G401 (cell line): ENCODE results near the gene NFKBIE. TPM values are rescaled to one million over a fixed set of nuclear protein-coding genes. Genes with fewer than 3 reads are reported as not detected.

Experiments used
- DNase-seq: peaks from one replicate; pipeline ENCODE4 v3.0.0-alpha.2; 2015; ENCODE audit warnings: low spot score
- in situ Hi-C: cut with HindIII; loops from 2 replicates; pipeline ENCODE4 v1.10.0; 2016; ENCODE audit warnings: low sequenced_read_pairs, mixed read lengths
- total RNA-seq: library from RNA; depleted of rRNA; stranded (reverse); fragments of >200 nt; shearing (Covaris generic); gene quantifications from 2 replicates; pipeline ENCODE4 v1.2.3, GENCODE V29; 2014

The NFKBIE gene
- total RNA-seq, 1 experiment from 2014 or later = 27.7 TPM

DNA sequence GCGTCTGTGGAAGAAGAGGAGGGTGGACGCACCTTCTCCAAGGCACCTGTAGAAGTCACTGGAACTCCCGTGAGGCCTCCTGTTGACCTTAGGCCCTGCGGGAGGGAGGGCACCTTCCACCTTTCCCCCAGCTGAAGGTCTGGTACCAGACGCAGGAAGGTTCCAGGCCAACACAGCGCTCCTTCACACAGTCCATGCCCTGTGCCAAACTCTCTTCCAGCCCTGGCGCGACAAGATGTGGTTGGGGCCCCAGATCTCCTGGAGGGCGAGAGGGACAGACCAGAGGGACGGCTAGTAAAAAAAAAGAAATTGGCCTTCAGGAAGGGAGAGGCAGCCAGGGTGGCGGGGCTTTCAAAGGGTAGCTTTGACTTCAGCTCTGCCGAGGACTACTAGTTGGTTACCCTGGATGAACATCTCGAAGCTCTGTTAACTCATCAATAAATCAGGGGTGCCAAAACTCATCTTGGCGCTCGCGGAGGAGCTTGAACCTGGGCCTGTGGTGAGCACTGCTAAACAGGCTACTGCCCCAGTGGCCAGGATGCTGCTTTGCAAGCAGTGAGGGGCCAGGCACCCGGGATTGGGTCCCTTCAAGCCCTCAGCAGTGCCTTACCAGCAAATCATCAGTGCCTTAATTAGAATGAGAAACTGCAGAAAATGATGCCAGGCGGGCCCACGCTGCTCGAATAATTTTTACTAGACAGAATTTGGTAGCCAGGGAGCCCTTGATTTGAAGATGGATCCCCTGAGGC lies 32.9 kb upstream of the NFKBIE start:
- no peak for DNase-seq
- in situ Hi-C loops = no loop called here

DNA sequence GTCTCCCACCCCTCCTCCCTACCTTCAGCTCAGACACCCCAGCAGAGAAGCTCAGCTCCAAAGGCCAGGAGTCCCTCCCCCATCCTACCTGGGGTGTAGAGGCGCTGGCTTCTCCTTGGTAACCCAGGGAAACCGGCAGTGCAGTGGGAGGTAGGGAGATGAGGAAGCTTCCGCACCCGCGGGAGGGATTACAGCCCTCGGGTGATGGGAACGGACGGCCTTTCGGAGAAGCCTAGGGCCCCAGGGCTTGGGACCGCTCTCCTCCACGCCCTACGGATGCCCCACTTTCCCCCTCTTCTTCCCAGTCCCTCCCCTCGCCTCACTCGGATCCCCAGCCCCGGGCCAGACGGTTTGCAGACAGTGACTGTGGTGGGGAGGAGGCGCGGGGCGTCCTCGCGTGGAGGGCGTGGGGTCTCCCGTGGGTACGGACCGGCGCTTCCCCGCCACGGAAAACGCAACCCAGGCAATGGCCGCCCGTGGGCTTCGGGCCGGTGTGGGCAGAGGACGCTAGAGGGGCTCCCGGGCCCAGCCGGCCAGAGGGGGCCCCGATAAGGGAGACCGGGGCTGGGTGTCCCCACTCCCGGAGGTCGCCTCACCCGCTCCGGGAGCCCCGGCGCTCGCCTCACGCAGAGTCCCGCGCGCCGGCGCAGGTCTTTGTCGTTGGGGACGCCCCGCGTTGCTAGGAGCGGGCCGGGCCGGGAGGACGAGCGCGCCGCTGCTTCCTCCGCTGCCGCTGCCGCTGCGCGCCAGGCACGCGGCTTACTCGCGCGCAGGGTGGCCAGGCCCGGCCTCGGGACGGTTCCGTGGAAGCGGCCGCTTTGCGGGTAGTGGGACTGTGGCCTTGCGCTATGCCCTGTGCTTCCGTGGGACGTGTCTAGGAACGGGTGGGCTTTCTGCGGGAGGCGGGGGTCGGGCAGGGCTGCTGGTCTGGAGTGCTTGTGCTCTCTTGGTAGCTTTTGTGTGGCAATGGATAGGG lies 32.0 kb upstream of the NFKBIE start:
- in situ Hi-C loops = no loop called here
- DNase-seq = peak; percentile 70

DNA sequence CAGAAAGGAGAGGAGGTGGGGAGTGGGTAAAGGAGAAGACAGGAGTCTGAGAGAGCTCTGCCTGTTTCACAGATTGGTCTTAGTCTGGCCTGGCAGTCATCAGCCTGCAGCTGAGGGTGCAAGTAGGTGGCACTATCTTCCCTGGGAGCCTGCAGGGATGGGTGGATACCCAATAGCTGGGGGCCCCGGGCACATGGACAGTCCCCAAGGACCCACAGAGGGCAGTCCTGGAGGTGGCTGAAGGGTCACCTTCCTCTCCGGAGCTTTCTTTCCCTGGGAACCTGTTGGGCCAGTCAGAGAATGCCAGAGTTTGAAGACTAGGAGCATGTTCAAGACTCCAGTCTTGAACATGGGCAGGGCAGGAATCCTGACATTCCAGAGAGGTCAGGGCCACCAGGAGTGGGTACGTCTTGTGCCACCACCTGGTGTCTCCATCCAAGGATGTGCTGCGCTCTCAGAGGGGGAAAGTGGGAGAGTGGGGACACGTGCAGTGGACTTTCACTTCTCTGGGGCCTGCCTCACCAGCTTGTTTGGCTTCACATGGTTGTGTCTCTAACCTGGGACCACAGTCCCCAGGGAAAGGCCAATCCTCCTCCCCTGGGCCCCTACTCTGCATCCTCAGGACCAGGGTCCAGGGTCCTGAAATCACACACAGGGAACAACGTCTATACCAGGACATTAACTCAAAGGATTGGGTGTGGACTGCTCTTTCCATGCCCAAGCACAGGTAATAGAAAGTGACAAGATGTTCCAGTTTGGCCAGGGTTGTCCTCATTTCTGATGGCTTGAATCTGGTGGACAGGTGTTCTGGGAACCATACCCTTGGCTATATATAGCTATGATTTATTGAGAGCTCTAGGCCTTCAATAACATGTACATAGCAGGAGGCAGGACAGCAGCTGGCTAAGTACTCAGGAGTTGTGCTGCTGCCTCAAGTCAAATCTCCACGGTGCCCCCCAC lies 29.8 kb upstream of the NFKBIE start:
- peak; percentile 64 for DNase-seq
- in situ Hi-C loops = no loop called here

DNA sequence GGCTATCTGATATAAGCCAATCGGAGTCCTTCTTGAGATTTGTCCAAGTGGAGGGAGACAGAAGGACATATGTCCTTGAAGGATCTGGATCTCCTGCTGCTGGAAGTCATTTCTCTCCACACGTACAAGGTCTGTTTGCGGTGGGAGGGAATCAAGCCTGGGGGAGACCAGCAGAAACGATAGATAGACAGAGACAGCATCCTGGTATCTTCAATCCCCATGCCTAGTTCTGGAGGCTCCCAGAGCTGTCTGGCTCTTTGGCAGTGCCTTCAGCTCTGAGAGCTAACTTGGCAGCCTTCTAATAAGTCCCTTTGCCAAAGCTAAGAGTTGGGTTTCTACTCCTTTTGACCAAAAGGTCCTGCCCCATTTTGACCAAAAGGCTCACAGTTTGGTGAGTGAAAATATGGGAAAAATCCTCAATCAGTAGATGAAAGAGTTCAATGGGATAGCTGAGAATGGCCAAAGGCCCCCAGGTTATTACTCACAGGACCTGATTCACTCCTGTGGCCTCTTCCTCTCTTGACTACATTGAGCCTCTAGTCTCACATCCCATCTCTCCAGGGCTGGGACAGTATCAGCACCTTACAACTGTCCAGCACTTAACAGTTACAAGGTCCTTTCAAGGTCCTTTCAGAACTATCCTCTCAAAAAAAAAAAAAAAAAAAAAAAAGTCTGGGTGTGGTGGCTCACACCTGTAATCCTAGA lies 27.5 kb upstream of the NFKBIE start:
- DNase-seq = peak; percentile 80

DNA sequence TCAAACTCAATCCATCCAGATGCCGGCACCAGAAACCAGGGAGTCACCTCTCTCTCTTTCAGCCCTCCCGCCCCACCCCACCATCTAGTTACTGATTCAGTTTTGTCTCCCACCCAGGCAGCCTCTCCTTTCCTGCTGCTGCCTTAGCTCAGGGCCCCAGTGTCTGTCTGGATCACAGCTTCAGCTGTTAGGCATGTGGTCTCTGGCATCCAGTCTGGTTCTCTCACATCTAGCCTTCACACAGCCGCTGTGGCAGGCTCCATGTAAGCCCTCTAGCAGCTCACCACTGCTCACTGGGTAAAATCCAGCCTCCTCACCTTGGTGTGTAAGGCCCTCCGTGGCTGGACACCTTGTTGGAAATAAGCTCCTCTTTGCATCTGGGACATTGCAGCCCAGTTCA lies 26.5 kb upstream of the NFKBIE start:
- in situ Hi-C loops = no loop called here
- no peak for DNase-seq

More for the DNA sequence above, 27.5 kb upstream of the NFKBIE start:
- in situ Hi-C loops = no loop called here

DNA sequence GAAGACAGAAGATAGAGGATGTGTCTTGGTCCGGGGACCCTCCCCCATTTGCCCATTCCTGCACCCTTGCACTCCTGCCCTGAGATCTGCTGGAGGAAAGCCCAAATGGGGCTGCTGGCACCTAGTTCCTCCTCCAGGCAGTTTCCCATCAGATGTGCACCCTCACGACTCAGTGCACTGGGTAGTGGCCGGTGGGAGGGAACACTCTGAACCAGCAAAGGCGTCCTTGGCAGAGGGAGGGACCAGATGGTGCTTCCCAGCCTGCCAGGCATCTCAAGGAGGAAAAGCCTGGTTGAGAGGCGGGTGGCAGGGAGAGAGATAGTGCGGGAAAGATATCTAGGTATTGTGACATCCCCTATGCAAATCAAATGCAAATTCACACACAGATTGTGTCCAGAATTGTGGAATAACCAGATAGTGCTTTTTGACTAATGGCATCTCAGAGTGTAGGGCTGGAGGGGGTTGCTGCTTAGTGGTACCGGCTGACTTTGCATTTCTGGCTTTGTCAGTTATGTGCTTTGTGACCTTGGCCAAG lies 24.4 kb upstream of the NFKBIE start:
- in situ Hi-C loops = no loop called here
- DNase-seq = peak; percentile 99

DNA sequence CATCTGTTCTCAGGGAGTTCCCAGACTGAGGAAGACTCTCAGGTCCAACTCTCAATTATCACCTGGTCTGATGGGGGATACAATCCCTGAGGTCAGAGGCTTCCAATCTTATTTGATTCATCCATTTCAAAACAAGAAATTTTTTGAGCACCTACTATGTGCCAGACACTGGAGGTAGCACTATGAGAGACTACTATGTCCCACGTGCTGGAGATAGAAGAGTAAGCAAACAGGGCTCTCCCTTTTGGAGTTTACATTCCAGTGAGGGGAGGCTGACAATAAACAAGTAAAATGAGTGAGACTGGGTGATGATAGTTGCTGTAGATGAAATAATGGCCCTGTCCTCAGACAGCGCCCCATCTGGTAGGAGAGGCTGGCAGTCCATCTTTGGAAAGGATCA lies 21.4 kb upstream of the NFKBIE start:
- in situ Hi-C loops = no loop called here

DNA sequence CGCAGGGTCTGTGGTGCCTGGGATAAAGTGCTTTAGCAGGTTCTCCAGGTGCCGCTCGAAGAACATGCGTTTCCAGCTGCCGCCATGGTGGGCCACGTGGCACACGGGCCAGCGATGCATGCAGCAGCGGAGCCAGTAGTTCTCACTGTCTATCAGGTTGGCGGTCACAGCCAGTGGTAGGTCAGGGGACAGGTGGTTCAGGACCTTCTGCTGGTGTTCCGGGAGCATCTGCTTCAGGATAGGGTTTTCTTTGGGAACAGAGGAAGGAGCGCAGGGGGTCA lies 20.9 kb upstream of the NFKBIE start:
- no peak for DNase-seq
- in situ Hi-C loops = no loop called here

More for the DNA sequence above, 21.4 kb upstream of the NFKBIE start:
- DNase-seq = no peak

DNA sequence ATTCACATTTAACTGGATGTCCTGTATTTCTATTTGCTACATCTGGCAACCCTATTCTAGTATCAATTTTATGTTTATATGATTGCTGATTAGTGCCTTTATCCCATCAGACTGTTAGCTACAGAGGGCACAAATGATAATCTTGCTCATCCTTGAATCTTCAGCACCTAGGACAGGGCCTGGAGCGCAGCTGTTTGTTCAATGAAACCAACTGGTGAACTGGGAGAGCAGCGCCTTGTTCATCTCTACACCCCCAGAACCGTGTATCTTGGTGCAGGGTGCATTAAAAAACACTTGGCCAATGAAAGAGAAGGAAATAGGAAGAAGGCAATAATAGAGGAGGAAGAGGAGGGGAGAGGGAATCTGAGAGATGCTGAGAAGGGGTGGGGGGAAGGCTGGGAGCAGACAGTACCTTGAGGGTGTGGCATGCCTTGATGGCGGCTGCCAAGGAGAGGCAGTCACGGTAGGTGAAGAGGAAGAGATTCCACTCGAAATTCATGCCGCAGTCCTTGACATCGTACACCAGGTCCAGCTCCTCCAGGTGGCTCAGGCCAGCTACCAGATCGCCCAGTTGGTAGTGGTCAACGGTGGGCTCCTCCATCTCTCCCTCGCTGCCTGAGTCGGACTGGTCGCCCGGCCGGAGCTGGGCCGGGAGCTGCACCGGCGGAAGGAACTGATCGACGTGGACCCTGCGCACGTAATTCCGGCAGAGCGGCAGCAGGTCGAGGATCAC lies 20.4 kb upstream of the NFKBIE start:
- DNase-seq = no peak
- in situ Hi-C loops = no loop called here

DNA sequence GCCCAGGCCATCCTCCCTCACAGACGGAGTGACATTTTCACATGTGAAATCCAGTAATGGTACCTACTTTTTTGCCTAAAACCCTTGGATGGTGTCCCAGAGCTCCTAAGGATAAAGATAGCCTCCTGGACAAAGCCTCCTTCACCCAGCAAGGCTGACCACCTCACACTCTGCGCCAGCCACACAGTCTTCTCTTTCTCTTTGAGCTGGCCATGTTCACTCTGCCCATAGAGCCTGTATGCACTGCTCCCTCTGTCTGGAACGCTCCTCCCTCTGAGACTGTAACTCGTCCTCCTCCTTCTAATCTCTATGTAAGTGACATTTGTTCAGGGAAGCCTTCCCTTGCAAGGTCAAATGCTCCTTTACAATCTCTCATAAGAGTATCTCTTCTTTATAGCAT lies 19.5 kb upstream of the NFKBIE start:
- in situ Hi-C loops = no loop called here
- DNase-seq = peak; percentile 77

DNA sequence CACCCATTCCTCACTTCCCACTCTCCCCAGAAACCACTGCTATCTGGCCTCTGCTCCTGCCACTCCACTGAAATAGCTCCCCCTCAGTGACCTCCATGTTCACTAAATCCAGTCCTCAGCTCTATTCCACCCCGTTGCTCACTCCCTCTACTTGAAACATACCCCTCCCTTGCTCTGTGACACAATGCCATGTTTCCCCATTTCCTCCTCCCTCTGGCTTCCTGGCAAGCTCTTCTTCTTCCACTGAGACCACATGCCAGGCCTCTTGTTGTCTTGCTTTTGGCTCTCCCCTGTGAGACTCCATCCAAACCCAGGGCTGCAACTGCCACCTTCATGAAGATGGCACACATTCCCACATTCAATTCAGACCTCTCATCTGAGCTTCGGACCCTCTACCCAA lies 18.8 kb upstream of the NFKBIE start:
- DNase-seq = peak; percentile 99
- in situ Hi-C loops = no loop called here

DNA sequence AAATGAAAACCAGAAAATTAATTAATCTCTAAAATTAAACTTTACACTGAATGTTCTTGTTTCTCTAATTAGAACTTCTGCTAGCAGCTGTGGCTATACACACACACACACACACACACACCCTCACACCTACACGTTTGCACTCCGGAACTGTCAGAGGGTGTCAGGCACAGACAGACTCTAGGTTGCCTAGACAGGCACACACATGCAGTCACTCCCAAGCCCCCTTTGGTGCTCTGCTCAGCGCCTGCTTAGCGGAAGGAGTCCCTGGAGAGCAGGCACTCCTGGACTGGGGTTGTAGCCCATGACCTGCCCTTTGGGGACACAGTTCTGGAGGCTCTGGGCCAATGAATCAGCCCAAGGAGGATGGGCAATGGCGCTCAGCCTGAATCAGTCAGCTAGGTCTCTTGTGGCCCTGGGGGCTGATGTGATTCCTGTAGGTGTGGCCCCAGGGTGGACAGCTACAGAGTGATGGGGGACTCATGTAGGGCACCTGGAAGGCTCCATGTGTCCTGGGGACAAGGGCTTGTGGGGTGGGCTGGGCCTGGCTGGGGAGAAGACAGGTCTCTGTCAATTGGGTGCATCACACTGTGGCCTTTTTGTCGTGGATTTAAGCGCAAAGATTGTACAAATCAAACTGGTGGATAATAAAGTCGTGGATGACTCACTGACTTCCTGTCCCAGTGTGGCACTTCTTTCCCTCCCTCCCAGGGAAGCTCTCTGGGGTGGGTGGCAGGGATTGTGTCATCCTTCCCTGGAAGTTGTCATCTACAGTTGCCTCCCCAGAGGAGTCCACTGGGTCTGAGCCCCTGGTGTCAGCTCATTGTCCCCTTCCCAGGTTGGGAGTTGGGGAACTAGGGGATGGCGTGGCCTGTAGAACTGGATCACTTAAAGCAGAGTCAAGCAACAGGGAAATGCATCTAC lies 13.7 kb upstream of the NFKBIE start:
- in situ Hi-C loops = no loop called here
- no peak for DNase-seq

DNA sequence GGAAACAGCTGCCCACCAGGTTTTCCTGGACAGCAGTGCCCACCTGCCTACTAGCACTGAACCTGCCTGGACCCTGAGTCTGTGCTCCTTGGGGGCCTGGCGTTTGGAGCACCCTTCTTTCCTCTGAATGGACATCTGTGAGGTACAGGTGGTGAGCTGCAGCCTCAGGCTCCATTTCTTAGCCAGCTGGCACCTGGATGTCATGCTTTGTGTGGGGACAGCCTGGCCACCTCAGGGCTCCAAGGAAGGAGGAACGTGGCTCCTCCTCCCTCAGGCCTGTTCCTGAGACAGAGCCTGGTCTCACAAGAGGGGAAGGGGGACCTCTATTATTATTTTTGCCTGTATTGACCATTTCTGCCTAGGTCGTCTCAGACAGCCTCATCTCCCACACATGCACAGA lies 13.0 kb upstream of the NFKBIE start:
- in situ Hi-C loops = no loop called here
- DNase-seq = peak; percentile 96

DNA sequence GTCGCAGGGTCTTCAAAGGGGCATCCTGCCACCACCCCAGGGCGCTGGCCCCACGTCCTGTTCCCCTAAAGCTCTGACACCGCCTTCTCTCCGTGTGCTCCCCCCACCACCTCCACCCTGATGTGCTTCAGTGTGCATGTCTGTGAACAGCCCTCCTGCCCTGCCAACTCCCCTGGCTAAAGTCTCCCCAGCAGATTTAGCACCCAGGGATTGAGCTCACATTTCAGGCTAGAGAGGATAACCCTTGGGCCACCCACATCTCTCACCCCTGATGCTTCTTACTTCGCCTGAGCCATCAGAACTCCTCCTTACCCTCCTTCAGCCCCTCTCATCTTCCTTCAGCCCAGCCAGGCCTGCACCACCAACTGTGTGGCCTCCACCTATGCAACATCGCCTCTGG lies 12.4 kb upstream of the NFKBIE start:
- no peak for DNase-seq
- in situ Hi-C loops = no loop called here

DNA sequence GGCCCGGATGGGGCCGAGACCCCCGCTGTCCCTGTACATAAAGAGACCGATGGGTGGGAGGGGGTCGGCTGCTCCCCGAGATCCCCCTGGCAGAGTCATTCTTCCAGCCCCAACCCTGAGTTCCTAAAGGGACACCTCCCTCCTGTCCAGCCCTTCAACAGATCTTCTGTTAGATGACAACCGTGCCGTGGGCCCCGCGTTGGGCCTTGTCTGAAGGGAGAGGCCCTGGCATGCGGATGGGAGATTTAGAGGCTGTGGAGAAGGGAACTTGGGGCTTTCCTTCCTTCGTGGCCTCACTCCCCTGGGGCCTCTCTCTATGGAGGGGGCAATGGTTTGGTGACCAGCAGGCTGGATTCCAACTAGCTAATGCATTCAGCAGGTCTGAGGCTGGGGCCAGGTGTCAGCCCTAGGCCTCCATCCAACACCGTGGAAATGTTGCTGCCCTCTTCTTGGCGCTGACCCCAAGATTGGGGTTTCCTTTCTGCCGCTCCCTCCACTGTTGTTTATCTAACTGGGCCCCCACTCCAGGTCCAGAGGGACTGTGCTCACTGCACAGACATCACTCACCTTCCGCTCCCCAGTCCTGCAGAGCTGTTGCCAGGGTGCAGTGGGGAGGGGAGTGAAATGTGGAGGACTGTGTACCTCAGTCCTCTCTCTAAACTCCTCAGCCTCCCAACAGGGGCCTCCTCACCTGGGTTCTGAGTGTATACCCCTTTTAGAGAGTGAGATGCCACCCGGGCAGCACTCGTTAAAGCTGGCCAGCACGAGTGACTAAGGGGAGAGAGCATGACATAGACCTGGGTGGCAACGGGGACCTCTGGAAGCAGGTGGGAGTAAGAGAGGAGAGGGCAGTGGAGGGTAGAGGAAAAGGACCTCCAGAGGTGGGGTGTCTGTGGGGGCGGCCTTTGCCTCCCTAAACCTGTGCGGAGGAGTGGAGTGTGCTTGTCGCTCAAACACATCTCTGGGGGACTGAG lies 11.6 kb upstream of the NFKBIE start:
- in situ Hi-C loops = no loop called here
- DNase-seq = peak; percentile 92
